HEK293T (cell line): ENCODE data around the gene CD320.
"Not testable (repeated sequence)": the region's sequence is repeated elsewhere in the genome, so short reads cannot be mapped to it uniquely, and the experiment has no call there.

Experiments used
- CTCF ChIA-PET: fragments of 350-600 bp; formaldehyde crosslinking; extraction: SDS; loops from one replicate; lab custom pipeline; 2021; ENCODE audit warnings: antibody characterized with exemption, inconsistent platforms; lab: Yijun Ruan, JAX
- POLR2A ChIA-PET: fragments of 350-600 bp; formaldehyde crosslinking; extraction: SDS; loops from one replicate; lab custom pipeline; 2020; ENCODE audit warnings: antibody characterized with exemption, inconsistent platforms; lab: Yijun Ruan, JAX
- DNase-seq: peaks from one replicate; pipeline ENCODE4 v3.0.0; 2012; ENCODE audit warnings: mixed read lengths; ENCODE audit errors: extremely low spot score
- ARNT ChIP-seq: fragments of 450-650 bp; IDR thresholded peaks from 2 replicates; pipeline ENCODE4 v1.6.1; 2017; ENCODE audit warnings: mild to moderate bottlenecking
- BHLHE40 ChIP-seq: fragments of 450-650 bp; IDR thresholded peaks from 2 replicates; pipeline ENCODE4 v1.6.1; 2016; ENCODE audit warnings: mild to moderate bottlenecking, moderate library complexity, borderline replicate concordance
- CTBP1 ChIP-seq: fragments of 450-650 bp; IDR thresholded peaks from 2 replicates; pipeline ENCODE4 v1.6.1; 2016; ENCODE audit warnings: borderline replicate concordance
- ELF4 ChIP-seq: fragments of 450-650 bp; IDR thresholded peaks from 2 replicates; pipeline ENCODE4 v1.6.1; 2017; ENCODE audit warnings: antibody characterized with exemption
- FOXA1 ChIP-seq: fragments of 450-650 bp; IDR thresholded peaks from 2 replicates; pipeline ENCODE4 v1.6.1; 2016; ENCODE audit warnings: mild to moderate bottlenecking
- FOXK2 ChIP-seq: fragments of 450-650 bp; IDR thresholded peaks from 2 replicates; pipeline ENCODE4 v1.6.1; 2016; ENCODE audit warnings: mild to moderate bottlenecking
- FOXM1 ChIP-seq: fragments of 450-650 bp; IDR thresholded peaks from 2 replicates; pipeline ENCODE4 v1.6.1; 2017; ENCODE audit warnings: mild to moderate bottlenecking, borderline replicate concordance
- HDGF ChIP-seq: fragments of 450-650 bp; IDR thresholded peaks from 2 replicates; pipeline ENCODE4 v1.6.1; 2017; ENCODE audit warnings: antibody characterized with exemption, borderline replicate concordance
- L3MBTL2 ChIP-seq: fragments of 450-650 bp; conservative IDR thresholded peaks from 2 replicates; pipeline ENCODE4 v1.6.1; 2016; ENCODE audit warnings: mild to moderate bottlenecking
- LEF1 ChIP-seq: fragments of 450-650 bp; IDR thresholded peaks from 2 replicates; pipeline ENCODE4 v1.6.1; 2017; ENCODE audit warnings: mild to moderate bottlenecking, borderline replicate concordance
- NFRKB ChIP-seq: fragments of 450-650 bp; IDR thresholded peaks from 2 replicates; pipeline ENCODE4 v1.6.1; 2016; ENCODE audit warnings: mild to moderate bottlenecking, moderate library complexity
- SP1 ChIP-seq: fragments of 450-650 bp; IDR thresholded peaks from 2 replicates; pipeline ENCODE4 v1.6.1; 2017
- SUZ12 ChIP-seq: fragments of 450-650 bp; IDR thresholded peaks from 2 replicates; pipeline ENCODE4 v1.6.1; 2016; ENCODE audit warnings: mild to moderate bottlenecking
- TARDBP ChIP-seq: fragments of 450-650 bp; IDR thresholded peaks from 2 replicates; pipeline ENCODE4 v1.6.1; 2016
- ZNF384 ChIP-seq: fragments of 450-650 bp; IDR thresholded peaks from 2 replicates; pipeline ENCODE4 v1.6.1; 2016
- TF ChIP-seq, protein P1 (sequence below): fragments of 450-650 bp; IDR thresholded peaks from 2 replicates; pipeline ENCODE4 v1.6.1; 2016

The CD320 gene

DNA sequence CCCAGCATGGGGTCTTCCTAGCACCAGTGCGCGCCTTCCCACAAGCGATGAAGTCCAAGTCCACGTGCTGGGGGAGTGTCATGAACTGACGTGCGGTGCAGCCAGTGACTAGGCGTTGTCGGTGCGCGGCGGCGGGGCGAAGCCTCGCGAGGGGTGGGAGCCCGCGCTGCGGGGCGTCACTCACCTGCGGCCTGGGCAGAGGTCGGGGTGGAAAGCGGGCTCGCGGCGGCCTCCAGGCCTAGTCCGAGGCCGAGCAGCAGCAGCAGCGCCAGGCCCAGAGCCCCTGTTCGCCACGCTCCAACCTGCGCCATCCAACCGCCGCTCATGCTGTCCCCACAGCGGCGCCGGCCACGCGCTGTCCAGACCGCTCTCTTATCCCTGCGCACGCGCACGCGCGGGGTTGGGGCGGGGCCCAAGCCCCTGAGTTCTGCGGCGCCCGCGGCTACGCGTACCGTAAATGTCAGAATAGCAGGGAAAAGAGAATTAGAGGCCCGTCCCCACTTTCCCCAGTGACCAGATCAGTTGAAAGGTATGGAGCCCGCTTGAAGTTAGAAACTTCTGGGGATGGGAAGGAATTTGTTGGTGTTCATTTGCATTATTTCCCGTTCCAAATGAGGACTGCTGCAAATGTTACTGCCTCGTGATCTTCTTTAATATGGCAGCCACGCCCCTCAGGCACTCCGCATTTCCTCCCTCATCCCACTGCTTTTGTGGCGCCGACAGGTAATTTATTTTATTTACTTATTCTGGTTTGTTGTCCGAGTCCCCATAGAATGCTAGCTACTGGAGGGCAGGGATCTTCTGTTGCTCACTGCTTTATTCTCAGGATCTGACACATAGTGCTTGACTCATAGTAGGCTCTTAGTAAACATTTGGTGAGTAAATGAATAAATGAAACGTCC is at the start of gene CD320:
Gene CD320 (minus strand): TSS at position 394 of the 902 bp plus-strand sequence. CDS start 68 bp downstream, at position 326.
- POLR2A ChIA-PET: no interaction called here
- TF ChIP-seq ZNF384 (no peak), L3MBTL2 (peak; percentile 96)
- TF ChIP-seq, protein P1, sequence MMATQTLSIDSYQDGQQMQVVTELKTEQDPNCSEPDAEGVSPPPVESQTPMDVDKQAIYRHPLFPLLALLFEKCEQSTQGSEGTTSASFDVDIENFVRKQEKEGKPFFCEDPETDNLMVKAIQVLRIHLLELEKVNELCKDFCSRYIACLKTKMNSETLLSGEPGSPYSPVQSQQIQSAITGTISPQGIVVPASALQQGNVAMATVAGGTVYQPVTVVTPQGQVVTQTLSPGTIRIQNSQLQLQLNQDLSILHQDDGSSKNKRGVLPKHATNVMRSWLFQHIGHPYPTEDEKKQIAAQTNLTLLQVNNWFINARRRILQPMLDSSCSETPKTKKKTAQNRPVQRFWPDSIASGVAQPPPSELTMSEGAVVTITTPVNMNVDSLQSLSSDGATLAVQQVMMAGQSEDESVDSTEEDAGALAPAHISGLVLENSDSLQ: peak; percentile 97
- DNase-seq: peak; percentile 90
- CTCF ChIA-PET: no interaction called here

DNA sequence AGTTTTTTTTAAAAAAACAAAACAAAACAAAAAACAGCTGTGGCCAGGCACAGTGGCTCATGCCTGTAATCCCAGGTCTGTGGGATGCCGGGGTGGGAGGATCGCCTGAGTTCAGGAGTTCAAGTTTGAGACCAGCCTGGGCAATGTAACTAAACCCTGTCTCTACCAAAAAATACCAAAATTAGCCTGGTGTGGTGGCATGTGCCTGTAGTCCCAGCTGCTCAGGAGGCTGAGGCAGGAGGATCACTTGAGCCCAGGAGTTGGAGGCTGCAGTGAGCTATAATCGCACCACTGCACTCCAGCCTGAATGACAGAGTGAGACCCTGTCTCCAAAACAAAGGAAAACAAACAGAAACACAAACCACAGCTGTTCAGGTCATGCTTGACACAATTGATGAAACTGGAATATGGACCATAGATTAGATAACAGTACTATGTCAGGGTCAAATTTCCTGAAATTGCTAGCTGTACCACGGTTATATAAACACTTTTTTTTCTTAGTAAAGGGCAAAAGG is 48.9 kb upstream of the CD320 start:
- CTCF ChIA-PET: no interaction called here
- no peak for TF ChIP-seq BHLHE40
- no peak for TF ChIP-seq SP1
- no peak for TF ChIP-seq ELF4
- TF ChIP-seq TARDBP: no peak
- TF ChIP-seq, protein P1: no peak
- no peak for TF ChIP-seq L3MBTL2
- TF ChIP-seq FOXA1: no peak
- TF ChIP-seq CTBP1: no peak
- TF ChIP-seq ARNT: no peak
- TF ChIP-seq ZNF384: no peak
- TF ChIP-seq FOXM1: no peak
- no peak for TF ChIP-seq HDGF
- no peak for TF ChIP-seq FOXK2
- no peak for TF ChIP-seq NFRKB
- TF ChIP-seq SUZ12: no peak
- no peak for TF ChIP-seq LEF1
- no peak for DNase-seq

DNA sequence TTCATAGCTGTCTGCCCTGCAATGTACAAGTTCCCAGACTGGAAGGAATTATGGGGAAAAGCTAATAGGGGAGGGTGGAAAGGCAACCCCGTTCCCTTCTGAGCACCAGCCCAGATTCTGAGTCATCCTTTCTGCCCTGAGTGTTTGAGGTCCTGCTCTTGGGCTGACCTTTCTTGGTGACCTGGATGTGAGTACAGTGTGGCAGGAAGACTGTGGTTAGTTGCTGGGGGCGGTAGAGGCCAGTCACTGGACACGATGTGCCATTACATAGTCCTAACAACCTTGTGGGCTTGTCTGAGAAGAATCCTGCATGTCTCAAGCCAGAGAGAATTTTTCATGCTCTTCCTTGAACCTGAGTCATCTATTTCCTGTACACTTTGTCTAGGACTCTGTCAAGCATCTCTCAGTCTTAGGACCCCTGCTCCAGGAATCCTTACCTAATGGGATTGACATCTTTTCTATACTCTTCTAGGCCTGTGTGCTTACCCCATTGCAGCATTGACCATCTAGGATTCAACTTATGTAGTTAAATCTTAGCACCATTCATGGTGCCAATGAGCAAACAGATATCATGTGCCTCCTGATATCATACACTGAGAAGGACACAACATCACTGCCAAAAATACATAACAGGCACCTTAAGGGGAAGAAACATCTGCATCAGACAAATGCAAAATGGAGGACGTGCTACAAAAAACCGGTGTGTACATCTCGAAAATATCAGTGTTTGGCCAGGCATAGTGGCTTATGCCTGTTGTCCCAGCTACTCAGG is 47.7 kb upstream of the CD320 start:
- POLR2A ChIA-PET: interaction anchor here (1.0 to 3.0 kb wide), 2 partner anchors 34 to 158 kb away, joined by 9 to 19 read pairs; partner anchors contain the start of genes RAB11B and ZNF414
- CTCF ChIA-PET: interaction anchor here (0.7 to 1.9 kb wide), 2 partner anchors 9 to 57 kb away, joined by 3 to 5 read pairs; partner anchors contain the start of gene MARCHF2

More for the DNA sequence above, 48.9 kb upstream of the CD320 start:
- POLR2A ChIA-PET: interaction anchor here (1.2 kb wide), 1 partner anchor 33 kb away, joined by 5 read pairs; the partner anchor contains the start of gene RAB11B

DNA sequence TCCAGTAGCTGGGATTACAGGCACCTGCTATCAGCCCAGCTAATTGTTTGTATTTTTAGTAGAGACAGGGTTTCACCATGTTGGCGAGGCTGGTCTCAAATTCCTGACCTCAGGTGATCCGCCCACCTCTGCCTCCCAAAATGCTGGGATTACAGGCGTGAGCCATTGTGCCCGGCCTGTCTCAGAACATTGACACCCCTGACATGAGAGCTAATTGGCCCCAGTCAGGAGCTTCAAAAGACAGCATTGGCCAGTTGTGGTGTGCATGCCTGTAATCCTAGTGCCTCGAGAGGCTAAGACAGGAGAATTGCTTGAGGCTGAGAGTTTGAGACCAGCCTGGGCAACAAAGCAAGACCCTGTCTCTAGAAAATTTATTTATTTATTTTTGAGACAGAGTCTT is 44.7 kb upstream of the CD320 start:
- DNase-seq: not testable (repeated sequence)
- ChIA-PET POLR2A (interaction anchor here (0.8 to 3.0 kb wide), 7 partner anchors 31 to 161 kb away, joined by 3 to 19 read pairs (median 6); partner anchors contain the start of genes NDUFA7, RAB11B, RPS28 and ZNF414), CTCF (interaction anchor here (0.8 to 2.4 kb wide), 5 partner anchors 14 to 153 kb away, joined by 3 to 6 read pairs (median 4); no protein-coding TSS in a partner anchor)

More for the DNA sequence above, 47.7 kb upstream of the CD320 start:
- DNase-seq: no peak
- TF ChIP-seq ELF4: no peak
- TF ChIP-seq ARNT: no peak
- no peak for TF ChIP-seq FOXA1
- no peak for TF ChIP-seq NFRKB
- TF ChIP-seq HDGF: no peak
- TF ChIP-seq SUZ12: no peak
- no peak for TF ChIP-seq LEF1
- no peak for TF ChIP-seq FOXK2
- TF ChIP-seq FOXM1: no peak
- TF ChIP-seq BHLHE40: no peak
- no peak for TF ChIP-seq CTBP1
- no peak for TF ChIP-seq L3MBTL2
- TF ChIP-seq SP1: no peak

DNA sequence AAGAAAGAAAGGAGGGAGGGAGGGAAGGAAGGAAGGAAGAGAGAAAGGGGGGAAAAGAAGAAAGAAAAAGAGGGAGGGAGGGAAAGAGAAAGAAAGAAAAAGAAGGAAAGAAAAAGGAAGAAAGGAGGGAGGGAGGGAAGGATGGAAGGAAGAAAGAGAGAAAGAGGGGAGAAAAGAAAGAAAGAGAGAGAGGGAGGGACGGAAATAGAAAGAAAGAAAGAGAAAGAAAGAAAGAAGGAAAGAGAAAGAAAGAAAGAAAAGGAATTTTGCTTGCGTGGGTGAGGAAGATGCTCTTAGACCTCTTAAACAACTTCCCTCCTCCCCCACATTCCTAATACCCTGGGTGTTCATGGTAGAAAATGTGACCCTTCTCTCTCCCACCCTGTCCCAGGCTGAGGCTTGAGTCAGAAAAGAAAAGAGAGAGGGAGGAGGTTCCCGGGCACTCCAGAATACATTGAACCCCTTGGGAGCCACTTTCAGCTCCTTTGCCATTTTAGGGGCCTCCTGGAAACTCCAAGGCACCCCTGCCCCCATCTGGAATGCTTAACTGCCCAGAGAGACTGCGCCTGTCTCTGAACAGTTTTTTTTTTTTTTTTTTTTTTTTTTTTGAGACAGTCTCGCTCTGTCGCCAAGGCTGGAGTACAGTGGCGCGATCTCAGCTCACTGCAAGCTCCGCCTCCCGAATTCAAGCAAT is 44.1 kb upstream of the CD320 start:
- POLR2A ChIA-PET: interaction anchor here (0.8 to 1.9 kb wide), 5 partner anchors 31 to 154 kb away, joined by 3 to 9 read pairs (median 4); partner anchors contain the start of genes NDUFA7, RAB11B and RPS28

DNA sequence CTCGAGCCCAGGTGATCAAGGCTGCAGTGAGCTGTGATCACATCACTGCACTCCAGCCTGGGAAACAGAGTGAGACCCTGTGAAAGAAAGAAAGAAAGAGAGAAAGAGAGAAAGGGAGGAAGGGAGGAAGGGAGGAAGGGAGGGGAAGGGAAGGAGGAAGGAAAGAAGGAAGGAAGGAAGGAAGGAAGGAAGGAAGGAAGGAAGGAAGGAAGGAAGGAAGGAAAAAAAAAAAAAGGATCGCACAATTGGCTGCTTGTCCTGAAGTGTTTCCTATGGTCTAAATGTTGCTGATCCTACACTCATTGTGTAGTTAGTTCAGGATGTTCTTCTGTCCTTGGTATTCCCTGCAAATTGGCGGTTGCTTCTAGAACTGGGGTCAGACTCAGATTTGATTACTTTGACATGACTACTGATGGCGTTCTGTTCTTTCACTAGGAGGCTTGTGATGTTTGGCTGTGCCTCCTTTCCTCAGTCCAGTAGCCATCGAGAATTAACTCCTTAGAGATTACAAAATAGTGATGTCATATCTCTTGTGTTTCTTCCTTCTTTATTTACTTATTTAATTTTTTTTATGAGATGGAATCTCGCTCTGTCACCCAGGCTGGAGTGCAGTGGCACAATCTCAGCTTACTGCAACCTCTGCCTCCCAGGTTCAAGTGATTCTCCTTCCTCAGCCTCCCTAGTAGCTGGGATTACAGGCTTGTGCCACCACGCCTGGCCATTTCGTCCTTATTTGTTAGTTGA is 41.6 kb upstream of the CD320 start:
- CTCF ChIA-PET, DNase-seq: not testable (repeated sequence)
- POLR2A ChIA-PET: interaction anchor here (0.7 kb wide), 1 partner anchor 32 kb away, joined by 3 read pairs; no protein-coding TSS in a partner anchor

More for the DNA sequence above, 44.1 kb upstream of the CD320 start:
- TF ChIP-seq BHLHE40 (no peak), ZNF384 (peak; percentile 86)
- CTCF ChIA-PET: interaction anchor here (1.0 to 1.6 kb wide), 3 partner anchors 16 to 226 kb away, joined by 3 to 6 read pairs (median 4); no protein-coding TSS in a partner anchor
- DNase-seq: peak; percentile 4
